IPS-20b (cell line): Measurements from ENCODE around the gene MYO5B.
"Not testable (repeated sequence)": the region's sequence is repeated elsewhere in the genome, so short reads cannot be mapped to it uniquely, and the experiment has no call there.

Experiments used
- H3K27ac ChIP-seq: one replicate; pipeline ENCODE4 v1.5.1; 2013; ENCODE audit warnings: low read length
- H3K27me3 ChIP-seq: 2 replicates; pipeline ENCODE4 v1.6.1; 2013; ENCODE audit warnings: mild to moderate bottlenecking, low read length, inconsistent platforms; ENCODE audit not compliant: insufficient read depth
- H3K36me3 ChIP-seq: 2 replicates; pipeline ENCODE4 v1.6.1; 2013; ENCODE audit warnings: low read depth, mild to moderate bottlenecking, inconsistent platforms, low read length, moderate library complexity; ENCODE audit not compliant: insufficient read depth
- H3K4me1 ChIP-seq: 2 replicates; pipeline ENCODE4 v1.6.1; 2013; ENCODE audit warnings: mild to moderate bottlenecking, control low read depth, inconsistent platforms, low read length, moderate library complexity; ENCODE audit not compliant: insufficient read depth
- H3K4me3 ChIP-seq: 2 replicates; pipeline ENCODE4 v1.5.1; 2013; ENCODE audit warnings: mild to moderate bottlenecking, low read length, inconsistent platforms
- H3K9ac ChIP-seq: 2 replicates; pipeline ENCODE4 v1.6.1; 2013; ENCODE audit warnings: low read depth, mild to moderate bottlenecking, inconsistent platforms, low read length, moderate library complexity
- H3K9me3 ChIP-seq: 2 replicates; pipeline ENCODE4 v1.6.1; 2013; ENCODE audit warnings: mild to moderate bottlenecking, low read depth, low read length, inconsistent platforms; ENCODE audit not compliant: insufficient read depth

MYO5B gene

GRCh38 chr18:49901862-49902340 is 293.0 kb downstream of the MYO5B start:
- Histone ChIP-seq H3K9ac (no peak overlapping the region), H3K36me3 (no peaks in the 10 kb centered on the region), H3K4me3 (no peak overlapping the region), H3K27ac (no peak overlapping the region), H3K4me1 (peaks cover 4% of the 10 kb centered on the region; the same call in 1 of the 2 replicates), H3K27me3 (no peaks in the 10 kb centered on the region), H3K9me3 (no peaks in the 10 kb centered on the region)

GRCh38 chr18:49899657-49900330 is 295.2 kb downstream of the MYO5B start:
- H3K36me3 ChIP-seq = no peaks in the 10 kb centered on the region
- no peak overlapping the region for H3K27ac ChIP-seq
- no peaks in the 10 kb centered on the region for H3K27me3 ChIP-seq
- no peaks in the 10 kb centered on the region for H3K9me3 ChIP-seq
- H3K4me3 ChIP-seq = no peak overlapping the region
- peaks cover 4% of the 10 kb centered on the region; the same call in 1 of the 2 replicates for H3K4me1 ChIP-seq
- no peak overlapping the region for H3K9ac ChIP-seq

- Histone ChIP-seq H3K9ac (no peak overlapping the region), H3K27ac (no peak overlapping the region), H3K9me3 (no peaks in the 10 kb centered on the region), H3K36me3 (no peaks in the 10 kb centered on the region), H3K27me3 (no peaks in the 10 kb centered on the region), H3K4me1 (peaks cover 4% of the 10 kb centered on the region; the same call in 1 of the 2 replicates), H3K4me3 (no peak overlapping the region)
Observed at GRCh38 chr18:49898421-49898820, 296.5 kb downstream of the MYO5B start.

GRCh38 chr18:49894517-49895226 is 300.3 kb downstream of the MYO5B start:
- no peak overlapping the region for H3K9ac ChIP-seq
- no peaks in the 10 kb centered on the region for H3K36me3 ChIP-seq
- H3K4me3 ChIP-seq = no peak overlapping the region
- H3K4me1 ChIP-seq = peaks cover 9% of the 10 kb centered on the region
- H3K9me3 ChIP-seq = no peaks in the 10 kb centered on the region
- no peak overlapping the region for H3K27ac ChIP-seq
- H3K27me3 ChIP-seq = no peaks in the 10 kb centered on the region

GRCh38 chr18:49893036-49893435 is 301.9 kb downstream of the MYO5B start:
- Histone ChIP-seq H3K9me3 (no peaks in the 10 kb centered on the region), H3K27ac (no peak overlapping the region), H3K36me3 (no peaks in the 10 kb centered on the region), H3K9ac (no peak overlapping the region), H3K4me1 (peaks cover 9% of the 10 kb centered on the region), H3K4me3 (no peak overlapping the region), H3K27me3 (no peaks in the 10 kb centered on the region)

GRCh38 chr18:49892148-49892924 is 302.6 kb downstream of the MYO5B start:
- H3K4me3 ChIP-seq = no peak overlapping the region
- H3K27me3 ChIP-seq = no peaks in the 10 kb centered on the region
- H3K36me3 ChIP-seq = no peaks in the 10 kb centered on the region
- H3K4me1 ChIP-seq = peaks cover 9% of the 10 kb centered on the region
- no peaks in the 10 kb centered on the region for H3K9me3 ChIP-seq
- H3K9ac ChIP-seq = no peak overlapping the region
- H3K27ac ChIP-seq = no peak overlapping the region

- Histone ChIP-seq H3K4me3 (no peak overlapping the region), H3K9me3 (no peaks in the 10 kb centered on the region), H3K4me1 (peaks cover 9% of the 10 kb centered on the region), H3K9ac (no peak overlapping the region), H3K36me3 (no peaks in the 10 kb centered on the region), H3K27ac (no peak overlapping the region), H3K27me3 (no peaks in the 10 kb centered on the region)
Observed at GRCh38 chr18:49890041-49890440, 304.9 kb downstream of the MYO5B start.

- H3K4me1 ChIP-seq, H3K4me3 ChIP-seq, H3K9ac ChIP-seq, H3K27ac ChIP-seq, H3K36me3 ChIP-seq, H3K9me3 ChIP-seq, H3K27me3 ChIP-seq: not testable (repeated sequence)
Observed at GRCh38 chr18:49889552-49889951, 305.4 kb downstream of the MYO5B start.

- Histone ChIP-seq H3K4me3 (no peak overlapping the region), H3K4me1 (peaks cover 9% of the 10 kb centered on the region), H3K27ac (no peak overlapping the region), H3K27me3 (no peaks in the 10 kb centered on the region), H3K9me3 (no peaks in the 10 kb centered on the region), H3K9ac (no peak overlapping the region), H3K36me3 (no peaks in the 10 kb centered on the region)
Observed at GRCh38 chr18:49886891-49887764, 307.8 kb downstream of the MYO5B start.

GRCh38 chr18:49884959-49885358 is 310.0 kb downstream of the MYO5B start:
- Histone ChIP-seq H3K9ac (no peak overlapping the region), H3K27me3 (no peaks in the 10 kb centered on the region), H3K9me3 (no peaks in the 10 kb centered on the region), H3K4me3 (no peak overlapping the region), H3K27ac (no peak overlapping the region), H3K36me3 (no peaks in the 10 kb centered on the region), H3K4me1 (peaks cover 2% of the 10 kb centered on the region)

- no peak overlapping the region for H3K27ac ChIP-seq
- H3K9me3 ChIP-seq = no peaks in the 10 kb centered on the region
- no peaks in the 10 kb centered on the region for H3K4me1 ChIP-seq
- H3K27me3 ChIP-seq = no peaks in the 10 kb centered on the region
- no peak overlapping the region for H3K4me3 ChIP-seq
- no peaks in the 10 kb centered on the region for H3K36me3 ChIP-seq
- H3K9ac ChIP-seq = no peak overlapping the region
Observed at GRCh38 chr18:49884465-49884864, 310.5 kb downstream of the MYO5B start.
